Measurements from ENCODE around the gene MEX3A.

MEX3A gene

GRCh38 chr1:156102633-156103511 lies 20.6 kb upstream of the MEX3A start:
- DNase-seq (ENCODE audit: low spot score) = no peak

- DNase-seq (ENCODE audit: low spot score) = no peak
Measured at GRCh38 chr1:156101880-156102279, 19.6 kb upstream of the MEX3A start.

DNA sequence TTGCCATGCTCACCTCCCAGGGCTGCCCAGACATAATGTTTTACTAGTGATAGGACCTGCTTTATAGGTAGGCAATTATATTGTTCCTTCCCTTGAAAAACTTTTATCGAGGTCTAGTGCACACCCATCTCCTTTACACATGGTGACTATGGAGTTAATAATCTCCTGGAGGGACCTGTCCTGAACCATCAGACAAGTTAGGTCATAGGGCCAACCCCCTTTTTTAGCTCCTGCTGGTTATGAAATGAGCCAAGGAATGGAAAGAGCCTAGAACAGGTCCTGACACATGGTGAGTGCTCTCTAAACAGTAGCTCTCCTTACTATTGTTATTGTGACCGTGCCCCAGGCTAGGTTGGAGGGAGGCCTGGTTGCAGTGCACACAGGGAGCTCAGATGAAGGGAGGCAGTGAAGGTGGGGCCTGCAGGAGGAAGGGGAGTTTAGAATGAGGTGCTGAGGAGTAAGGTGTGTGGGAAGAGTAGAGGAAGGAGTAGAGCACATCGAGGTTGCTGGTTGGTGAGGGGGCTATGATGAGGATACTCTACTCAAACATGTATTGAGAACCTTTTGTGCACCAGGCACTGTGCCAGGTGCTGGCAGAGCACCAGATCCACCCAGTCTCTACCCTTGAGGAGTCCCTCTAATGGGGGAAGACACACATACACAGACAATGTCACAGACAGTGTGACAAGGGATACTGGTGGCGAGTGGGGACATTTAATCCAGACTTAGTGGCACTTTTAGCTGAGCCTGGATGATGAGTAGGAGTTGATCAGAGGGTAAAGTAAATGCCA lies 18.1 kb upstream of the MEX3A start:
- no peak for DNase-seq (ENCODE audit: low spot score)

GRCh38 chr1:156099282-156099681 lies 17.0 kb upstream of the MEX3A start:
- DNase-seq (ENCODE audit: low spot score) = no peak

DNA sequence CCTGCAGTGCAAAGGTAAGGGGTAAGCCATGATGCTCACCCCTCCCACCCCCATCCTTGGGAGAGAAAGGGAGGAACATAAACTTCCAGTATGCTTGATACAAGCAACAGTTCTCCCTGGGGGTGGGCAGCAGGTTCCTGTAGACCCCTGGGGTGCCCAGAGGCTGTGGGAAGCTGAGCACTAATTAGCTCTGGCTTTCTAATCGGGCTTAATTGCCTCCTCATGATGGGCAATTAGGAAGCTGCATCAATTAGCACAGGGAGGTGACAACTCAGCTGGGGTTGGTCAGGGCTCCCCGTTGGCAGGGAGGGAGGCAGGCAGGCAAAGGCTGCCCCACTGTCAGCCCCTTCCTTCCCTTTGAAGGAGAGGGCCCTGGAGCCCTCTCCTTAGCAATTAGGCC lies 16.5 kb upstream of the MEX3A start:
- DNase-seq (ENCODE audit: low spot score) = no peak

GRCh38 chr1:156097499-156098178 lies 15.4 kb upstream of the MEX3A start:
- DNase-seq (ENCODE audit: low spot score) = no peak

DNA sequence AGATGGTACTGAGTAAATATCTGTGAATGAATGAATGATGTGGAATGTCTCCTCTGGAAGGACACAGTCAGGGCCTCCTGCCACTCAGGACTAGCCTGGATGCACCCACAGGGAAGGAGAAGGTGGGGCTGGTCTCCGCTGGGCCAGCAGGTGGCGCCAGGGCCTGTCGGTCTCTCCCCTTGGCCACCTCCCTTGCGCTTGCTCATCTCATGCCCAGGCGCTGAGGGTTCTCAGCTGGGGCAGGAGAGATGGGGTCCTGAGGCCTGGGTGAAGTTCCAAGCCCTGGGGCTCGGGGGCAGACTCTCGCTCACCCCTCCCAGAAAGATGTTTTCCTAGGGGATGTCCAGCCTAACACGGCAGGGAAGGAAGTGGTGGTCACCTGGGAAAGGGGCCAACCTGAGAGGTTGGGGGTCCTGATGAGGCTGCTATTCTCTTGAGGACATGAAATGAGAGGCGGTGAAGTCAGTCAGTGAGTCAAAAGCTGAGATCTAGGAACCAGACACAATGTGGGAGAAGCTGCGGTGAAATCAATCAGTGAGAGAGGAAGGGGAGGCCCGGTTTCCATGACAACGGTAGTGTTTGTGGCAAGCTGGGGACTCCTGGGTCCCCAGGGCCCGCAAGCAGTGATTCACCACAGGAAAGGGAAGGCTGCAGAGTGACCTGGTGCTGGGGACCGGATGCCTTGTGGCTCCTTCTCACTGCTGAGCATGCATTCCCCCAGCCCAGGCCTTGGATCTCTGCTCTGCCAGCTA lies 14.6 kb upstream of the MEX3A start:
- DNase-seq (ENCODE audit: low spot score) = peak; percentile 95

- DNase-seq (ENCODE audit: low spot score) = no peak
Measured at GRCh38 chr1:156095906-156096508, 13.7 kb upstream of the MEX3A start.

GRCh38 chr1:156091610-156092009 lies 9.3 kb upstream of the MEX3A start:
- no peak for DNase-seq (ENCODE audit: low spot score)

- DNase-seq (ENCODE audit: low spot score) = peak; percentile 90
Measured at GRCh38 chr1:156090840-156091188, 8.5 kb upstream of the MEX3A start.

- no peak for DNase-seq (ENCODE audit: low spot score)
Measured at GRCh38 chr1:156090138-156090839, 8.0 kb upstream of the MEX3A start.

DNA sequence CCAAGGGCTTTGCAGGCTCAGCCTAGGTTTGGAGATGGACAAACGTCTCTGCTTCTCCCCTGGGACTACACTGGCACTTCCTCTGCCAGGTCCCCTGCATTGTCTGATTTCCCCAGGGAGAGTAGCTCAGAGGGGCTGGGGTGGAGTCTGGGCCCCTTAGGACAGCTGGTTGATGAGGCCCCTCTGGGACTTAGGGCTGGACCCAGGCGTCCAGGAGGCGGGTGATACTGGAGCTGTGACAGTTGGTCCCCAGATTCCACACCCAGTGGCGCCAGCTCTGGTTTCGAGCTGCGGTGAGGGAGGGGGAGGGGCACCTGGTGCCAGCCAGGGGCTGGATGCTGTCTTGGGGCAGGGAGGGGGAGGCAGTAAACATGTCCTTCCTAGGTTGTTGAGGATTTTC lies 7.4 kb upstream of the MEX3A start:
- DNase-seq (ENCODE audit: low spot score) = no peak

GRCh38 chr1:156086256-156086662 lies 4.0 kb upstream of the MEX3A start:
- peak; percentile 70 for DNase-seq (ENCODE audit: low spot score)

DNA sequence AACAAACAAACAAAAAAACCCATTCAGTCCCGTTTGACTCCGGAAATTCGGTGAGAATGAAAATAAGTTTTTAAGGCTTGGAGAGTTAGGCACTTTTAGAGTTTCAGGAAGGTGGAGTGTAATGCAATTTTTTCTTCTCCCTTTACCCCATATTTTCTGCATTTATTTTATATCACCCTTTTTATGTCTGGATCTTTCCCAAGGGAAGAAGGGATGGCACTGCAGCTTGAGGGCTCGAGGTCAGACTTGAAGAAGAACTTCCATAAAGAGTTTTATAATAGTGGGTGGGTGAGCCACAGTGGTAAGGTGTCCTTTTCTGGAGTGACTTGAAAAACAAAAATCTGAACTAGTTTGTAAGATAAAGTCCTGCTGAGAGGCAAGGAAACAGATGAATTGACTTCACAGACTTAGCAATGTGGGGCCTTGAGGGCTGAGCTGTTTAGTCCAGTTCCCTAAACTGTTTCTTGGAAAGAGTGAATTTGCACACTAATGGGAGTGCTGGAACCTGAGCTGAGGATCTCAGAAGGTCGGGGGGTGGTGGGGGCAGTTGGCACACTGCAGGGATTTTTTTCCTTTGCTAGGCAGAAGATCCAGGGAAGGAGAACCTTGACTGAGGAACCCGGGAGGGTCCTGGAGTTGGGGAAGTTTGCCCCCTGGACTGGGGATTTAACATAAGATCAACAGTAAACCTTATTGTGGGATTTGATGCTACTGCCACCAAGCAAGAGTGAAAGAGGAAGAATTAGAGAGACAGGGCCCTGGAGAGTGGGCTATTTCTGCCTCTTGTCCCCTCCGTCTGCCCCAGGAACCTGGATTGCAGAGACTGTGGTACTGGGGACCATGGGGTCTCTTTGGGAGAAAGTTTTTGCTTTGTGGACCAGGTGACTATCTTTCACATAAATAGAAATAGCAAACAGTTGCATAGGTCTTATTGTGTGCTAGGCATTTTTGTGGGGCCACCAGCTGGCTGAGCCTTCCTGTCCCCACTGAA lies 1.8 kb upstream of the MEX3A start:
- DNase-seq (ENCODE audit: low spot score) = no peak

DNA sequence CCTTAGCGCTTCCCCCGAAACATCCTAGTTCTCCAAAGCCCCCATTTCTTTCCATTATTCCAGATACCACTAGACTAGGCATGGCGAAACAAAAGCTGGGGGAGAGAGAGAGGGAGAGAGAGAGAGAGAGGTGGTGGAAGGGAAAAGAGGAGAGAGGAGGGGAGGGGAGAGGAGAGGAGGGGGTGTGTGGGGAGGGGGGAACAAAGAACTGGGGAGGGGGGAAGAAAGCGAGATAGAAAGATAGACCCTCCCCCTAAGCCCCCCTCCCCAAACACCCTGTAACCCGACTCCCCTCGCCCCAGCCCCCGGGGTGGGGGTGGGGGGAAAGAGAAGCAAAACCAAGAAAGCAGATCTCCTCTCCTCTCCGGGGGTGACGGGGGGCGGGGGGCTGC lies 352 bp downstream of the MEX3A start:
- no peak for DNase-seq (ENCODE audit: low spot score)

GRCh38 chr1:156081180-156081916 lies 917 bp downstream of the MEX3A start:
- DNase-seq (ENCODE audit: low spot score) = no peak

GRCh38 chr1:156080863-156081179 lies 1.4 kb downstream of the MEX3A start:
- DNase-seq (ENCODE audit: low spot score) = no peak

DNA sequence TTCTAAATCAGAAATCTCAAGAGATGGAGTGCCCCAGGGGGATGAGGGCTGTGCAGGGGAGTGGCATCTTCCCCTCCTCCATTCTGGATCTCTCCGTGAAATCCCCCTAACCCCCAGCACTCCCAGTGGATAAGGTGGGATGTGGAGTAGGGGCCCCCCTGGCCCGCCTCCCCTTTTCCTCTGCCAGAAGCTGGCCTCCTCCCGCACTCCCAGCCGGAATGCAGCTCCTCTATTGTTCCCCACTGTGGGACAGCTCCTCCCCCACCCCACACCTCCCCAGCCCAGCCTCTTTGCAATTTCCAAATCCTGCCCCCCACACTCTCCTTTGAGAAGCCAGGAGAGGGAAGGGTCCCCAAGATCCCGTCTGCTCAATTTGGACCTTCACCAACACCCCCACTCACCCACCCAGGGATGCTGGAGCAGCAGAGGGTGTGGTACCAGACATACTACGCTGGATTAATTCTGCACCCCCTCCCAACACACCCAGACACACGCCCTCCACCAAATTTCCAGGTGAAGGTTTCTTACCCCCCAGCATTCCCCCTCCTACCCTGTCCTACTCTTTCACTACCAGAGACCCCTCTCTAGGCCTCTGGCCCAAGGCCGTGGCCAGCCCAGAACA lies 1.9 kb downstream of the MEX3A start:
- no peak for DNase-seq (ENCODE audit: low spot score)

GRCh38 chr1:156079762-156080161 lies 2.5 kb downstream of the MEX3A start:
- no peak for DNase-seq (ENCODE audit: low spot score)
